Measurements from ENCODE around the gene RAB35. TPM values are rescaled to one million over a fixed set of nuclear protein-coding genes. Genes with fewer than 3 reads are reported as not detected.

The RAB35 gene
- polyA plus RNA-seq, 1 of the 3 experiments (the other 2 are of a cell fraction) = 41.8 TPM

GRCh38 chr12:120131116-120131515 is 14.6 kb upstream of the RAB35 start (continued):
- TF ChIP-seq REST (IDR thresholded peaks at IDR 0.05; ENCODE audit: low read depth, low read length) (no peak), RXRA (IDR thresholded peaks at IDR 0.05; ENCODE audit: borderline replicate concordance, low read depth) (no peak), SMC3 (IDR thresholded peaks at IDR 0.05; ENCODE audit: low read depth, low read length) (no peak), FOSL2 (IDR thresholded peaks at IDR 0.05; ENCODE audit: borderline replicate concordance, low read depth) (no peak), RFX5 (IDR thresholded peaks at IDR 0.05; ENCODE audit: low read length) (no peak), ELF1 (IDR thresholded peaks at IDR 0.05) (no peak)

DNA sequence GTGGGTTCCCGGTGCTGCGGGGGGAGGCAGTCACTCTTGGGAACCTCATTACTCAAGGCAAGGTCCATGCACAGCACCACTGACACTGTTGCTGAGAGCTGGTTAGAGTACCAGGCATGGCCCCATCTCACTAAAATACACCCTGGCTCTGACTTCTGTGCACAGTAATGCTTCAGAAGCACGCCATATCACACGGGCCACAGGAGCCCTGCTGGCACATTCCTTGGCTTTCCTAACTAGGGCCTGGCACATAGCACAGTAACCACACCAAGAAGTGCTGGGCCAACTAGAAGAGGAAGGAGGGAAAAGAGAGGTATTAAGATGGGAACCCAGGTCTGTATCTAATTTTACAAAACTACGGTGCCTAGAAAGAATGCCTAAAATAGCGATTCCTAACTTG is 13.5 kb upstream of the RAB35 start:
- 91% methylated on average over 6 of the region's 6 CpGs for WGBS (ENCODE audit: low lambda C conversion rate)
- H3K4me3 ChIP-seq (ENCODE audit: low read depth in 2 of 2, low read length in 1 of 2) = no peak overlapping the region
- no peak overlapping the region for H3K9ac ChIP-seq
- ChIA-PET CTCF (no interaction called here), POLR2A (no interaction called here)
- H2AFZ ChIP-seq (ENCODE audit: low read depth) = no peak overlapping the region
- H3K27me3 ChIP-seq (ENCODE audit: insufficient read depth) = no peaks in the 10 kb centered on the region
- no peak overlapping the region for H3K27ac ChIP-seq (ENCODE audit: low read depth in 2 of 2, low read length in 1 of 2)
- no peaks in the 10 kb centered on the region for H3K9me3 ChIP-seq
- H3K4me2 ChIP-seq = no peak overlapping the region
- H3K36me3 ChIP-seq (replicated peaks in 1 of 2; ENCODE audit: control insufficient read depth in 1 of 2, insufficient read depth in 2 of 2, low read length in 1 of 2) = peaks cover 60 to 86% of the 10 kb centered on the region in 2 experiments
- no peaks in the 10 kb centered on the region for H3K9me2 ChIP-seq
- TF ChIP-seq RXRA (IDR thresholded peaks at IDR 0.05; ENCODE audit: borderline replicate concordance, low read depth) (no peak), FOXM1 (IDR thresholded peaks at IDR 0.05; ENCODE audit: low read depth) (no peak), MEF2A (IDR thresholded peaks at IDR 0.05; ENCODE audit: borderline replicate concordance, low read depth) (no peak), TCF12 (IDR thresholded peaks at IDR 0.05) (no peak), NFIC (IDR thresholded peaks at IDR 0.05; ENCODE audit: borderline replicate concordance) (no peak), ZBTB33 (IDR thresholded peaks at IDR 0.05; ENCODE audit: borderline replicate concordance, low read depth) (no peak), MAX (IDR thresholded peaks at IDR 0.05; ENCODE audit: low read depth) (no peak), SIN3A (IDR thresholded peaks at IDR 0.05; ENCODE audit: borderline replicate concordance, low read depth, low read length) (no peak), YY1 (IDR thresholded peaks at IDR 0.05; ENCODE audit: low read depth) (no peak), IRF3 (IDR thresholded peaks at IDR 0.05; ENCODE audit: low read depth, low read length) (no peak), EP300 (IDR thresholded peaks at IDR 0.05; ENCODE audit: borderline replicate concordance in 1 of 2, low read depth in 1 of 2, low read length in 1 of 2) (no peak), SMC3 (IDR thresholded peaks at IDR 0.05; ENCODE audit: low read depth, low read length) (no peak), POLR2AphosphoS5 (IDR thresholded peaks at IDR 0.05; ENCODE audit: low read depth, low read length) (no peak), FOXJ3 (CRISPR knock-in tag; IDR thresholded peaks at IDR 0.05) (no peak), USF1 (IDR thresholded peaks at IDR 0.05; ENCODE audit: borderline replicate concordance, low read depth) (no peak), PBX3 (IDR thresholded peaks at IDR 0.05) (no peak), ELF1 (IDR thresholded peaks at IDR 0.05) (no peak), TEAD4 (IDR thresholded peaks at IDR 0.05; ENCODE audit: borderline replicate concordance, insufficient read depth) (no peak)
- H3F3A ChIP-seq (replicated peaks; ENCODE audit: insufficient read depth) = peaks cover 16% of the 10 kb centered on the region
- H3K79me2 ChIP-seq (ENCODE audit: insufficient read depth) = no peaks in the 10 kb centered on the region
- no peaks in the 10 kb centered on the region for H4K20me1 ChIP-seq (ENCODE audit: insufficient read depth)
- no peaks in the 10 kb centered on the region for H3K4me1 ChIP-seq (ENCODE audit: control insufficient read depth in 1 of 2, insufficient read depth in 2 of 2, low read depth in 1 of 2, low read length in 1 of 2)
- DNase-seq = no peak

Data from SK-N-SH (cell line).